ENCODE data around the gene CYP3A7.
"Not testable (repeated sequence)": the region's sequence is repeated elsewhere in the genome, so short reads cannot be mapped to it uniquely, and the experiment has no call there.

CYP3A7 gene

DNA sequence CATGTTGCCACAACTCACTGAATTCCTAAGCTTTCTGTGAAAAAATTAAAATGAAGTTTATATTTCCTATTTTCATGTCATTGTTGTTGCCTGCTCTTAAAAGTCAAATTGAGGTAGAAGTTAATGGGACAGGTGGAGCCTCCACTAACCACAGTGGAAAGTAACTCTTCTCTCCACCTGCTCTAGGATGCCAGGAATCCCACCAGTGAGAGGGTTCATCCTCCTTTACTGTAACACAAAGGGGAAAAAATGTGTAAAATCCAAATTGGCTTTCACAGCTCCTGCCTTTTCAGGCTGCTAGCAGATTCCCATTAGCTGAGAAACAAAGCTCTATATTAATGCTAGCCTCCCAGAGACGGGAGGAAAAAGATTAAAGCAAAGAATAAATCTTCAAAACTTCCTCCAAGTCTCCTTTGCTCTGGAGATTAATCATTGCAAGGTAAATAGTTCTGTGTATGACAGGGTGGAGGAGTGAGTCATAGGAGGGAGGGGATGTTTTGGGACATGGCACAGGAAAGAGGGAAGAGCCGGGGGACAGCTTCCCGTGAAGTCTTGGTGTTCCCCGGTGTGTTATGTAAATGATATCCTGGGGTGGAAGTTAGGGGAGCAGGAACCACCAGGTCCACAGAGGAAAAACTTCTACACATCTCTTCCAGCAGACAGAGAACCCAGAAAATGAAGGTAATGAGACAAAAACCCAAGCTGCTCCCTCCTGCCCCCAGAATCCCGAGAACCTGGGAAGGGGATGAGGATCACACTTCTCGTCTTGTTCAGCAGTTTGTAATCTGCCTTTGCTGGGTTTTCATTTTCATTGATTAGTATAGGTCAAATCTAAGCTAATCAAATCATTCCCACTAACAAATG, 35.9 kb downstream of the CYP3A7 start:
- DNase-seq = not testable (repeated sequence)

DNA sequence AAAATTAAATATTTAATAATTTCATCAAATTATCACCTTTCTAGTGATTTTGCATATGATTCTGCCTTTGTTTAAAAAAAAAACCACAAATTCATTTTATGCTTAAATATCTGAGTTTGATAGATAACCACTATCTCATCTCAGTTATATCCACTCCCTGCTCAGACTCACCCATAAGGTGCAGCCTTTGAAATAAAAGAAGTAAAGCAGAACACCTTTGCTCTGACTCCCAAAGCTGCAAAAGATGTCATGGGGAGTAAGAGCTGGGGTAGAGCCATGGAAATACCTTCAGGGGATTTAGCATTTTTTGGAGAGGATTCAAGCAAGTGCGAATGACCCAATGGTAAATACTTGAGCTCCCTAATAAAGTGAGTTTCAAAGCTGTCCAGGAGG, 40.1 kb downstream of the CYP3A7 start:
- DNase-seq = no peak

DNA sequence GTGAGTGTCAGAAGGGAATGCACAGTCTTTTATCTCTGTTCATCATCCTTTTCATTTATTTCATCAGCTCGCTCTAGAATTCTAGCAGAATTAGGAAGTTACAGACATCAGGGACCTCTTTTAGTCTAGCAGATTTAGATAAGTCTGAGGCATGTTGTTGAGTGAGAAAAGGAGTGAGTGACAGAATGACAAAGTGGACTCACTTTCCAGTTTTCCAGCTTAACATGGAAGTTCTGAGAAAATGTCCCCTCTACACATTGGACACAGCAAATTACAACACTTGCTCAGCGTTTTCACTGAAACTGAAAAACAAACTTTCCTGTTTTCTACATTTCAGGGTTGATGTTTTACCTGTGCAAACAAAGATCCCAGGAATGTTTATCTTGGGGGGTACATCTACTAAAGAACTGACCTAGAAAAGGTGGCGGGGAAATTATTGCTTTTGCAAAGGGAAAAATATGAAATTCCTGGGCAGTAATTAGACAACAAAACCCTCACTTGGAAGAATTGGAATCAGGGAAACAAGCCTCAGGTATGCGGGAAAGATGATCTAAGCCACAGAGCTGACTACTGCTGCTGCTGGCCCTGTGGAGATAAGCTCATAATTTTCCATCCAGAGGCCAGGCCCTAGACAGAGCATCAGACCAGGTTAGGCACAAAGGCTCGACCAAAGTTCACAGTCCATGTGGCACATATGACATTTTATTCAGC, 40.6 kb downstream of the CYP3A7 start:
- no peak for DNase-seq

DNA sequence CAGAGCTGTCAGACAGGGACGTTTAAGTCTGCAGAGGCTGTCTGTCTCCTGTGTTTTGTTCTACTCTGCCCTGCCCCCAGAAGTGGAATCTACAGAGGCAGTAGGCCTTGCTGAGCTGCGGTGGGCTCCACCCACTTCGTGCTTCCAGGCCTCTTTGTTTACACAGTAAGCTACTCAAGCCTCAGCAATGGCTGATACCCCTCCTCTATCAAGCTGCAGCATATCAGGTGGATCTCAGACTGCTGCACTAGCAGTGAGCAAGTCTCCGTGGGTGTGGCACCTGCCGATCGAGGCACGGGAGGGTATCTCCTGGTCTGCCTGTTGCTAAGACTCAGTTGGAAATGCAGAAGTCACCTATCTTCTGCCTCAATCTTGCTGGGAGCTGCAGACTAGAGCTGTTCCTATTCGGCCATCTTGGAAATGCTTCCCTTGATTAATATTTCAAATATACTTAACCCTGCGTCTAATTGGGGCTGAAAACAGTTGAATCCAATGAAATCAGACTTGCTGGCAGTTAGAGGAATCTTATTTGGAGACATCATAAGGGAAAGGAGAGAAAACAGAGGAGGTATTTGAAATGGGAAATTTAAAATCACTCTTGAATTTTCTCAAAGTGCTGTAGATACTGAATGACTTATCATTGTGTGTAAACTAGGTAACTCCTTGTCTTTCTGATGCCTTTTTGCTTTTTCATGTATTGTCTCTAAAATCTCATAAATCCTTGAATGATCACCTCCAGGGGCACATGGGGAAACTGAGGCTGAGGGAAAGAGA, 41.4 kb downstream of the CYP3A7 start:
- peak; percentile 30 for DNase-seq

DNA sequence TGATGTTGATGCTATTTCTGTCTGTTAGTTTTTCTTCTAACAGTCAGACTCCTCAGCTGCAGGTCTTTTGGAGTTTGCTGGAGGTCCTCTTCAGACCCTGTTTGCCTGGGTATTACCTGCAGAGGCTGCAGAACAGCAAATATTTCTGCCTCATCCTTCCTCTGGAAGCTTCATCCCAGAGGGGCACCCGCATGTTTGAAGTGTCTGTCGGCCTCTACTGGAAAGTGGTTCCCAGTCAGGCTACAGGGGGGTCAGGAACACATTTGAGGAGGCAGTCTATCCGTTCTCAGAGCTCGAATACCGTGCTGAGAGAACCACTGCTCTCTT, 41.9 kb downstream of the CYP3A7 start:
- no peak for DNase-seq

DNA sequence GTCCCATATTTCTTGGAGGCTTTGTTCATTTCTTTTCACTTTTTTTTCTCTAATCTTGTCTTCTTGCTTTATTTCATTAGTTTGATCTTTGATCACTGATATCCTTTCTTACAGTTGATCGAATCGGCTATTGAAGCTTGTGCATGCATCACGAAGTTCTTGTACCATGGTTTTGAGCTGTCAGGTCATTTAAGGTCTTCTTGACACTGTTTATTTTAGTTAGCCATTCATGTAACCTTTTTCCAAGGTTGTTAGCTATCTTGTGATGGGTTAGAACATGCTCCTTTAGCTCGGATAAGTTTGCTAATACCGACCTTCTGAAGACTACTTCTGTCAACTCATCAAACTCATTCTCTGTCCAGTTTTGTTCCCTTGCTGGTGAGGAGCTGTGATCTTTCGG, 42.4 kb downstream of the CYP3A7 start:
- DNase-seq = not testable (repeated sequence)

DNA sequence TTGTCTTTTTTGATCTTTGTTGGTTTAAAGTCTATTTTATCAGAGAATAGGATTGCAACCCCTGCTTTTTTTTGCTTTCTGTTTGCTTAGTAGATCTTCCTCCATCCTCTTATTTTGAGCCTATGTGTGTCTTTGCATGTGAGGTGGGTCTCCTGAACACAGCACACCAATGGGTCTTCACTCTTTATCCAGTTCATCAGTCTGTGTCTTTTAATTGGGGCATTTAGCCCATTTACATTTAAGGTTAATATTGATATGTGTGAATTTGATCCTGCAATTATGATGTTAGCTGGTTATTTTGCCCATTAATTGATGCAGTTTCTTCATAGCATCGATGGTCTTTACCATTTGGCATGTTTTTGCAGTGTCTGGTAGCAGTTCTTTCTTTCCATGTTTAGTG, 43.3 kb downstream of the CYP3A7 start:
- DNase-seq = not testable (repeated sequence)

DNA sequence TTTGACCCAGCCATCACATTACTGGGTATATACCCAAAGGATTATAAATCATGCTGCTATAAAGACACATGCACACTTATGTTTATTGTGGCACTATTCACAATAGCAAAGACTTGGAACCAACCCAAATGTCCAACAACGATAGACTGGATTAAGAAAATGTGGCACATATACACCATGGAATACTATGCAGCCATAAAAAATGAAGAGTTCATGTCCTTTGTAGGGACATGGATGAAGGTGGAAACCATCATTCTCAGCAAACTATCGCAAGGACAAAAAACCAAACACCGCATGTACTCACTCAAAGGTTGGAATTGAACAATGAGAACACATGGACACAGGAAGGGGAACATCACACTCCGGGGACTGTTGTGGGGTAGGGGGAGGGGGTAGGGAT, 44.1 kb downstream of the CYP3A7 start:
- not testable (repeated sequence) for DNase-seq

DNA sequence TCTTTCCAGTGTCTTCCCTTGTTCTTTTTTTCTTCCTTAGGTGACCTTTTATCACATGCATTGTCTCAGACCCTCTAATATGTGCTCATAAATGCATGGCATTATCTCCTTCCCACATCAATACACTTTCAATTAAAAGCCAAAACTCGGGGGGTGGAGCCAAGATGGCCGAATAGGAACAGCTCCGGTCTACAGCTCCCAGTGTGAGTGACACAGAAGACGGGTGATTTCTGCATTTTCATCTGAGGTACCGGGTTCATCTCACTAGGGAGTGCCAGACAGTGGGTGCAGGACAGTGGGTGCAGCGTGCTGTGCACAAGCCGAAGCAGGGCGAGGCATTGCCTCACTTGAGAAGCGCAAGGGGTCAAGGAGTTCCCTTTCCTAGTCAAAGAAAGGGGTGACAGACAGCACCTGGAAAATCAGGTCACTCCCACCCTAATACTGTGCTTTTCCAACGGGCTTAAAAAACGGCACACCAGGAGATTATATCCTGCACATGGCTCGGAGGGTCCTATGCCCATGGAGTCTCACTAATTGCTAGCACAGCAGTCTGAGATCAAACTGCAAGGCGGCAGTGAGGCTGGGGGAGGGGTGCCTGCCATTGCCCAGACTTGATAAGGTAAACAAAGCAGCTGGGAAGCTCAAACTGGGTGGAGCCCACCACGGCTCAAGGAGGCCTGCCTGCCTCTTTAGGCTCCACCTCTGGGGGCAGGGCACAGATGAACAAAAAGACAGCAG, 49.0 kb downstream of the CYP3A7 start:
- DNase-seq = not testable (repeated sequence)

DNA sequence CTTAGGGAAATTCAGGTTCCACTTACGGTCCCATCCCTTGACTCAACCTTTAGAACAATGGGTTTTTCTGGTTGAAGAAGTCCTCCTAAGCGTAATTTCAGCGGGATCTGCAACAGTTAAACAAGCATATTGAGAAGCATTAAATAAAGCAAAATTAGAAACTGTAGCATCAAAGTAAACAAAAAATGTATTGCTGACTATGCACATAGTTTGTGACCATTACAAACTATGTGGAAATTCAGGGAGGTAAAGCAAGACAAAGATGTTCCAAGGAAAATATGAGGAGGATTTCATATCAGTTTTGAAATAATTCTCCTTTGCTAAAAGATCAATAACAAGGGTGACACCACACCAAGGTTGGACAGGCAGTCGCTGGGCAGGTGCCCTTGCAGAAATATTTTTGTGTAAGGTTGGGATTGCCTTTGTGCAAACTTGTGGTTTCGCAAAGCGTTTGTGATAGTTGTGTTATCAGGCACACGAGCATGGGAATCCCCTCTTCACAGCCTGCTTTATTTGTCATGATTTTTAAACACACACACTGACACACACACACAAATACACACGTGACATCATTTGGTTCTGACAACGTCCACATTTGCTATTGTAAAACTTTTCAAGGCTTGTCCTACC, 49.8 kb downstream of the CYP3A7 start:
- DNase-seq = no peak

DNA sequence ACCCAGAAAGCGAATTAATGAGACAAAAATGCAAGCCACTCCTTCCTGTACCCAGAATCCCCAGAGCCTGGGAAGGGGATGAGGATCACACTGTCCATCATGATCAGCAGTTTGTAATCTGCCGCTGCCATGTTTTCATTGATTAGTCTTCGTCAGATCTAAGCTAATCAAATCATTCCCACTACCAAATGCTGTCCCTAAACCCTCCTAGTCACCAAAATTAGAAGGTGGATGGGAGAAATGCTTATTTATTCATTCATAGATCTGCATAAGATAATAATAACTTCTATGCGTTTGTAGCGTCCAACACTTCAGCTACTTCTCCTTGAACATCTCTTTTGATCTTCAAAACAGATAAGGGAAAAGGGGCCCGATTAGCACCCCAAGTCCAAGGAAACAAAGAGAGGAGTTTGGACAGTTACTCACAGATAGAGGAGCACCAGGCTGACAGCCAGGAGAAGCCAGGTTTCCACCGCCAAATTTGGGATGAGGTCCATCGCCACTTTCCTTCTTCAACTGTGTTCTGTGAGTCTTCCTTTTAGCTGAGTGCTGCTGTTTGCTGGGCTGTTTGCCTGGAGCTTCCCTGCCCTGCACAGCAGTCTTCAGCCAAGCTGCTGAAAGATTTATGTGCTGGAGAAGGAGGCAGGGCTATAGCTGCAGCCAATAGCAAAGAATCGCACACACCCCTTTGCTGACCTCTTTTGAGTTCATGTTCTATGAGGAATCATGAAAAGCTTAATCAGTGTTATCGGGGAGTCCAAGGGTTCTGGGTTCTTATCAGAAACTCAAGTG, 55.4 kb downstream of the CYP3A7 start, which contains the start of gene CYP3A5:
TSS of gene CYP3A5 (minus strand) at position 597 of the 792 bp plus-strand sequence. CDS start at position 497, 100 bp downstream.
- peak; percentile 2 for DNase-seq

DNA sequence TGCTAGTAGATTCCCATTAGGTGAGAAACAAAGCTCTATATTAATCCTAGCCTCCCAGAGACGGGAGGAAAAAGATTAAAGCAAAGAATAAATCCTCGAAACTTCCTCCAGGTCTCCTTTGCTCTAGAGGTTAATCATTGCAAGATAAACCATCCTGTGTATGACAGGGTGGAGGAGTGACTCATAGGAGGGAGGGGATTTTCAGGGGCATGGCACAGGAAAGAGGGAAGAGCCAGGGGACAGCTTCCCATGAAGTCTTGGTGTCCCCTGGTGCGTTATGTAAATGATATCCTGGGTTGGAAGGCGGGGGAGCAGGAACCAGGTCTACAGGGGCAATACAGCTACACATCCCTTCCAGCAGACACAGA, 56.0 kb downstream of the CYP3A7 start:
- DNase-seq = no peak

DNA sequence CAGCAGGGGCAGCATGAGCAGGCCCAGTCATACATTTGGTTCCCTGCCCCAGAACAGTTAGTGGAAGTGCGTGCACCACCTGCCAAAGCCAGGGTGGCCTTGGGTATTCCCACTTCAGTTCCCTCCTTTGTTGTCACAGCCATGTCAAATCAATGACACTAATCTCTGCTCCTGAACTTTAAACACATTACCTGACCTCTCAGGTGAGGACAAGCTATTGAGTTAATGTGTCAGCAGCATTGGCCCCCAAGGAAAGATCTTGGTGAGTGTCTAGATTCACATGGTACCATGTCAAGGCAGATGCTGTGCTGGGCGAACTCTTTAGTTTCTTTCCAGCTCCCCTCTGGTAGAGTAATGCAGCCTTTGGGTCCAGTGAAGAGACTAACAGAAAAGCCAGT, 57.3 kb downstream of the CYP3A7 start:
- no peak for DNase-seq

DNA sequence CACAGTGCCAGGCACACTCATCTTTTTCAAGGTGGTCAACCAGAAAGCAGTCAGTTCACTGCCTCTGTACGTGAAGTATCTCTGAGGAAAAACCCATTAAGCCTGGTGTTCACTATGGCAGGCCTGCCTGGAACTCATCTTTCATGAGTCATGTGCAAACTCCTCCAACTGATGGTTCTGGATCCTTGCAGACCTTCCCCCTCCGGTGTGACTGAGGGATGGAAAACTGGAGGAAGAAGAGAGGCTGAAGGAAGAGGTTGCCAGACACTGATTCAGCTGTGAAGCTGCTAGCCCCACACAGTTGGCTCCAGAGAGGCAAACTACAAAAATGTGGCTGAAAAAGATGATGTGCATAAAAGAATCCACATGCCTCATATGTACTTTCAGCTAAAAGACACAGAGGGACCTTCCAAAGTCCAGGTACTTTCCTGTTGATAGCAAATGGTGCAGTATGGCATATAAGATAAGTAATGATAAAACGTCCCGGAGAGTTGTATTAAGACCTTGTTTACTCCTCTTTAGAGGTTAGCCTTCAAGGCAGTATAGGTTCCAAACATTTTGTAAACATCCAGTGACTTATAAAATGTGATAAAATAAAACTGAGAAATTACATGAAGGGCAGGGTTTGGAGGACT, 57.9 kb downstream of the CYP3A7 start:
- no peak for DNase-seq

DNA sequence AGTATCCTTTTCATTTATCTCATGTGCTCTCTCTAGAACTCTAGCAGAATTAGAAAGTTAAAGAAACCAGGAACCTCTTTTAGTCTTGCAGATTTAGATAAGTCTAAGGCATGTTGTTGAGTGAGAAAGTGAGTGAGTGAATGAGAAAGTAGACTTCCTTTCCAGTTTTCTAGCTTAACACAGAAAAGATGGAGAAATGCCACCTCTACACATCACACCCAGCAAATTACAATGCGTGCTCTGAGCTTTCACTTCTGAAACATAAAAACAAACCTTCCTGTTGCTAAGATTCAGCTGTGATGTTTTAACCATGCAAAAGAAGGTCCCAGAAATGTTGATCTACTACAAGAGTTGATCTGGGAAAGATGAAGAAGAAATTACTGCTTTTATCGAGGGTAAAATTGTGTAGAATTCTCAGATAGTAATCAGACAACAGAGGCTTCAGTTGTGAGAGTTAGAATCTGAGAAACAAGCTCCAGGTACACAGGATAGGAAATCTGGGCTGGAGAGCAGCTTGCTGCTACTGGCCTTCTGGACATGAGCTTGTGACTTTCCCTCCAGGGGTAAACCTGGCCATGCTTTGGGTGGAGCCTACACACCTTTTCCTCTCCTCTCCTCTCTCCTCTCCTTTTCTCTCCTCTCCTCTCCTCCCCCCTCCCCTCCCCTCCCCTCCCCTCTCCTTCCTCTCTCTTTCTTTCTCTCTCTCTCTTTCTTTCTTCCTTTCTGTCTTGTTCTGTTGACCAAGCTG, 59.8 kb downstream of the CYP3A7 start:
- no peak for DNase-seq

DNA sequence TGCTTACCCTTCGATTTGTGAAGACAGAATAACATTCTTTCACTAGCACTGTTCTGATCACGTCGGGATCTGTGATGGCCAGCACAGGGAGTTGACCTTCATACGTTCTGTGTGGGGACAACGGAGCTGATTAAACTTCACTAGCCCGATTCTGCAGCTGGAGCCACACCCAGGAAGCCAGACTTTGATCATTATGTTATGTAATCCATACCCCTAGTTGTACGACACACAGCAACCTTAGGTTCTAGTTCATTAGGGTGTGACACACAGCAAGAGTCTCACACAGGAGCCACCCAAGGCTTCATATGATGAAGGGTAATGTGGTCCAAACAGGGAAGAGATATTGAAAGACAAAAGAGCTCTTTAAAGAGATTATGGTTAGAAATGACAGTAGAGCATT, 62.4 kb downstream of the CYP3A7 start:
- DNase-seq = no peak

DNA sequence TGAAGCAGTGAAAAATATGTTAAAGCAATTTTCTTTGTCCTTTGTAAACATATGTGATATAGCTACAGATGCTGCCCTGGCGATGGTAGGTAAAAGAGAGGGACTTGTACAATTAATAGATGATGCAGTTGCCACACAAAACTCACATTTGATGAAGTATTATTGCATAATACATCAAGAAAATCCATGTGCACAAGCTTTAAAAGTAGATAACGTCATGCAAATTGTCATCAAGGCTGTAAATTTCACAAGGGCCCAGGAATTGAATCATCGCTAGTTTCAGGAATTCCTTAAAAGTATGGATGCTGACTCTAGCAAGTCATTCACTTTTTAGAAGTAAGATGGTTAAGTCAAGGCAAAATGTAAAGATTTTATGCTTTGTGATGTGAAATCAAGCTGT, 65.2 kb downstream of the CYP3A7 start:
- DNase-seq = no peak

DNA sequence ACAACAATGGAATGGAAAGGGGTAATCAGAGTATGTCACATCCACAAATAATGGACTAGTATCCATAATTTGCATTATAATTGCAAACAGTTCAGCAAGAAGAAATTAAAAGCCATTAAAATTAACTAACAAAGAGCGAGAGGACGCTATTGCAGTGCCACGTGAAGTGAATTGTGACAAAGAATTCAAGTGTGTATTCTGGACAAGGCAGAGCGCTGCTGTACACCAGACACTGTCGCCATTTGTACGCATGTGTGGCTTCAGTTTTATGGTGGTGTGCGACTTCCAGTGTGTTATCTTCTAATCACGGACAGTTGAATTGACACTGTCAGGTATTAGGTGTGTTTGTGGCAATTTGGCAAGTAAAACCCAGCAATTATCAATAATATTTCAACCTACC, 66.5 kb downstream of the CYP3A7 start:
- no peak for DNase-seq

DNA sequence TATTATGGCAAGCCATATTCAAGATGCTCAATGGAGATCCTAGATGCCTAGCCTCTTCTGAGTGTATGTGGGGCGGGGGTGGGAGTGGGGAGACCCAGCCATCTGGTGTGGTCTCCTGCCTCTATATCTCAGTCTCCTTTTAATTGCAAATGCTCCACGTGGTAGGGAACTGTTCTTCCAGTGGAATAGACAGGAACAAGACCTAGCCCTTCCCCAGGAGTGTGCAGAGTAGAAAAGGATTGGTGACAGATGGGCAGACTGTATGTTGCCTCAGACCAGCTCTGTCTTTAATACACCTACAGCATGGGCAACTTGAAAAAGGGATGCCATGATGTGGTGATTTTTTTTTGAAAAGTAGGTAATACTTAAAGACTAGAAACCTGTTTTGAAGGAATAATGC, 67.8 kb downstream of the CYP3A7 start:
- peak; percentile 0 for DNase-seq

DNA sequence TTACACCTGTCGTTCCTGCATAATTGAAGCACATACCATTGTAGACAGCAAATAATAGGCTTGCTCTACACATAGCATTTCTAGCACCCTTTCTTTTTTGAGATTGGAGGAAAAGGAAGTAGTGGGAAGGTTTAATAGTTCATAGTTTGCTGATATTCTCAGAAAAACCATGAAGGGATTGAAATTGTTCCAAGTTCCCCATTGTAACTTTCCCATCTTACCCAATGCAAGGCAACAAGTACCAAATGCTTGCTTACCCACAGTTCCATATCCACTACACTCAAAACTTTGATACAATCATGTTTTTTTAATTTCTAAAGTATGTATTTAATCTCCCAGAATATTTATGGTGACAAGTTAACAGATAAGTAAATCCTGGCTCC, 69.0 kb downstream of the CYP3A7 start:
- DNase-seq = no peak

All from eye (tissue), 1 donor.